WTC11 (cell line): ENCODE results near the gene FANCE. TPM values are rescaled to one million over a fixed set of nuclear protein-coding genes. Genes with fewer than 3 reads are reported as not detected.
A peak's percentile ranks its signal among the peaks of the same experiment; 100 is the strongest.

Source experiments
- ELF4 ChIP-seq: sonication (generic); formaldehyde crosslinking; IDR thresholded peaks from 2 replicates; pipeline ENCODE4 v1.8.1; 2022; ENCODE audit warnings: low read depth, mild to moderate bottlenecking, moderate library complexity, missing genetic modification reagents
- FOXK1 ChIP-seq: sonication (generic); formaldehyde crosslinking; IDR thresholded peaks from 2 replicates; pipeline ENCODE4 v1.8.0; 2022; ENCODE audit warnings: mild to moderate bottlenecking, moderate library complexity, missing genetic modification reagents
- HMGA2 ChIP-seq: fragments of 250-450 bp; sonication (Bioruptor Pico); IDR thresholded peaks from 2 replicates; pipeline ENCODE4 v1.4.0; 2021; ENCODE audit warnings: mild to moderate bottlenecking, moderate library complexity
- IRF2 ChIP-seq: sonication (generic); formaldehyde crosslinking; IDR thresholded peaks from 2 replicates; pipeline ENCODE4 v1.8.0; 2022; ENCODE audit warnings: low read depth, missing genetic modification reagents, borderline replicate concordance
- MYBL2 ChIP-seq: sonication (generic); formaldehyde crosslinking; IDR thresholded peaks from 2 replicates; pipeline ENCODE4 v1.8.1; 2023; ENCODE audit warnings: mild to moderate bottlenecking, moderate library complexity, missing genetic modification reagents
- NFATC4 ChIP-seq: fragments of 250-450 bp; sonication (Bioruptor Pico); IDR thresholded peaks from 2 replicates; pipeline ENCODE4 v1.9.0; 2021; ENCODE audit warnings: mild to moderate bottlenecking
- NFE2L1 ChIP-seq: sonication (generic); formaldehyde crosslinking; IDR thresholded peaks from 2 replicates; pipeline ENCODE4 v1.8.1; 2023; ENCODE audit warnings: missing genetic modification reagents
- SMAD4 ChIP-seq: sonication (generic); formaldehyde crosslinking; IDR thresholded peaks from 2 replicates; pipeline ENCODE4 v1.8.0; 2022; ENCODE audit warnings: mild to moderate bottlenecking, missing genetic modification reagents
- ZNF263 ChIP-seq: sonication (generic); formaldehyde crosslinking; IDR thresholded peaks from 2 replicates; pipeline ENCODE4 v1.8.1; 2022; ENCODE audit warnings: low read depth, mild to moderate bottlenecking, moderate library complexity, missing genetic modification reagents
- ZNF317 ChIP-seq: sonication (generic); formaldehyde crosslinking; IDR thresholded peaks from 2 replicates; pipeline ENCODE4 v1.8.1; 2023; ENCODE audit warnings: low read depth, mild to moderate bottlenecking, moderate library complexity, missing genetic modification reagents, borderline replicate concordance
- total RNA-seq: library from RNA; stranded (reverse); gene quantifications from 3 replicates; pipeline ENCODE4 v1.2.3, GENCODE V29; 2021
- TF ChIP-seq, protein P1 (sequence below): fragments of 250-450 bp; sonication (Bioruptor Pico); IDR thresholded peaks from 2 replicates; pipeline ENCODE4 v1.9.0; 2021; ENCODE audit warnings: mild to moderate bottlenecking, borderline replicate concordance
- TF ChIP-seq, protein P2 (sequence below): sonication (generic); formaldehyde crosslinking; IDR thresholded peaks from 2 replicates; pipeline ENCODE4 v1.8.0; 2023; ENCODE audit warnings: mild to moderate bottlenecking, missing genetic modification reagents
- TF ChIP-seq, protein P3 (sequence below): sonication (generic); formaldehyde crosslinking; IDR thresholded peaks from 2 replicates; pipeline ENCODE4 v1.8.0; 2022; ENCODE audit warnings: mild to moderate bottlenecking, missing genetic modification reagents
- TF ChIP-seq, protein P4 (sequence below): sonication (generic); formaldehyde crosslinking; IDR thresholded peaks from 2 replicates; pipeline ENCODE4 v1.8.1; 2022; ENCODE audit warnings: low read depth, mild to moderate bottlenecking, moderate library complexity, missing genetic modification reagents, borderline replicate concordance
- TF ChIP-seq, protein P5 (sequence below): sonication (generic); formaldehyde crosslinking; IDR thresholded peaks from 2 replicates; pipeline ENCODE4 v1.8.1; 2023; ENCODE audit warnings: mild to moderate bottlenecking, missing genetic modification reagents, moderate library complexity
- TF ChIP-seq, protein P6 (sequence below): sonication (generic); formaldehyde crosslinking; IDR thresholded peaks from 2 replicates; pipeline ENCODE4 v1.8.0; 2023; ENCODE audit warnings: missing genetic modification reagents, mild to moderate bottlenecking, borderline replicate concordance
- TF ChIP-seq, protein P7 (sequence below): sonication (generic); formaldehyde crosslinking; IDR thresholded peaks from 2 replicates; pipeline ENCODE4 v1.8.1; 2023; ENCODE audit warnings: mild to moderate bottlenecking, missing genetic modification reagents
- TF ChIP-seq, protein P8 (sequence below): sonication (generic); formaldehyde crosslinking; IDR thresholded peaks from 2 replicates; pipeline ENCODE4 v1.8.0; 2022; ENCODE audit warnings: mild to moderate bottlenecking, missing genetic modification reagents

FANCE gene
- total RNA-seq, 1 experiment from 2014 or later: 22.3 TPM

DNA sequence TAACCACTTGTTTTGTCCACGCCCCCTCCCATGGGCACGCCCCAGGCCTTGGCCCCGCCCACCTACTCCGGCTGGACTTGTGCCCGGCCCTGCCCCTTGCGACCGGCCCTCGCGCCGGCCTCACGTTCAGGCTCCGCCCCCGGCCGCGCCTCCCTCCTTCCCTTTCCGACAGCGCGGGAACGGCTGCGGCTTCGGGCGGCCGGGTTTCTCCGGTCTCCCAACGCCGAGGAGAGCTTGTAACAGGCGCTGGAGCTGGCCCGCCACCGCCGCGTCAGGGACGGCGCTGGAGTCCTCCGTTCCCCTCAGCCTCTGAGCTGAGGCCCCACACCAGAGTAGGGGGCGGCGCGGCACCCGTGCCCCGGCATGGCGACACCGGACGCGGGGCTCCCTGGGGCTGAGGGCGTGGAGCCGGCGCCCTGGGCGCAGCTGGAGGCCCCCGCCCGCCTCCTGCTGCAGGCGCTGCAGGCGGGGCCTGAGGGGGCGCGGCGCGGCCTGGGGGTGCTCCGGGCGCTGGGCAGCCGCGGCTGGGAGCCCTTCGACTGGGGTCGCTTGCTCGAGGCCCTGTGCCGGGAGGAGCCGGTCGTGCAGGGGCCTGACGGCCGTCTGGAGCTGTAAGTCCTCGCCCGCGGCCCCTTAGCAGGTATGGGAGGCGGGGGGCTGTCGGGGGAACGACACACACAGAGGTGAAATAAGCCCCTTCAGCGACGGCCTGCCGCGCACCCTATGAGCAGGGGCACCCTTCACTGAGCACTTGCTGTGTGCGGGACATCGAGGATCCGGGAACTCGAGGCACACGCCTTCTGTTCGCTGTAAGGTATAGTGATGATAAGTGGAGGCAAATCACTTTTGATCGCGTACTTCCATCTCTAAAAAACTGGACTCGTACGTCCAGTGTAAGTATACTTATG lies at the start of gene FANCE (continued):
- TF ChIP-seq, protein P1, sequence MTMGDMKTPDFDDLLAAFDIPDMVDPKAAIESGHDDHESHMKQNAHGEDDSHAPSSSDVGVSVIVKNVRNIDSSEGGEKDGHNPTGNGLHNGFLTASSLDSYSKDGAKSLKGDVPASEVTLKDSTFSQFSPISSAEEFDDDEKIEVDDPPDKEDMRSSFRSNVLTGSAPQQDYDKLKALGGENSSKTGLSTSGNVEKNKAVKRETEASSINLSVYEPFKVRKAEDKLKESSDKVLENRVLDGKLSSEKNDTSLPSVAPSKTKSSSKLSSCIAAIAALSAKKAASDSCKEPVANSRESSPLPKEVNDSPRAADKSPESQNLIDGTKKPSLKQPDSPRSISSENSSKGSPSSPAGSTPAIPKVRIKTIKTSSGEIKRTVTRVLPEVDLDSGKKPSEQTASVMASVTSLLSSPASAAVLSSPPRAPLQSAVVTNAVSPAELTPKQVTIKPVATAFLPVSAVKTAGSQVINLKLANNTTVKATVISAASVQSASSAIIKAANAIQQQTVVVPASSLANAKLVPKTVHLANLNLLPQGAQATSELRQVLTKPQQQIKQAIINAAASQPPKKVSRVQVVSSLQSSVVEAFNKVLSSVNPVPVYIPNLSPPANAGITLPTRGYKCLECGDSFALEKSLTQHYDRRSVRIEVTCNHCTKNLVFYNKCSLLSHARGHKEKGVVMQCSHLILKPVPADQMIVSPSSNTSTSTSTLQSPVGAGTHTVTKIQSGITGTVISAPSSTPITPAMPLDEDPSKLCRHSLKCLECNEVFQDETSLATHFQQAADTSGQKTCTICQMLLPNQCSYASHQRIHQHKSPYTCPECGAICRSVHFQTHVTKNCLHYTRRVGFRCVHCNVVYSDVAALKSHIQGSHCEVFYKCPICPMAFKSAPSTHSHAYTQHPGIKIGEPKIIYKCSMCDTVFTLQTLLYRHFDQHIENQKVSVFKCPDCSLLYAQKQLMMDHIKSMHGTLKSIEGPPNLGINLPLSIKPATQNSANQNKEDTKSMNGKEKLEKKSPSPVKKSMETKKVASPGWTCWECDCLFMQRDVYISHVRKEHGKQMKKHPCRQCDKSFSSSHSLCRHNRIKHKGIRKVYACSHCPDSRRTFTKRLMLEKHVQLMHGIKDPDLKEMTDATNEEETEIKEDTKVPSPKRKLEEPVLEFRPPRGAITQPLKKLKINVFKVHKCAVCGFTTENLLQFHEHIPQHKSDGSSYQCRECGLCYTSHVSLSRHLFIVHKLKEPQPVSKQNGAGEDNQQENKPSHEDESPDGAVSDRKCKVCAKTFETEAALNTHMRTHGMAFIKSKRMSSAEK (CRISPR knock-in tag): no peak
- TF ChIP-seq ELF4 (CRISPR knock-in tag): no peak
- TF ChIP-seq IRF2: no peak
- TF ChIP-seq, protein P2, sequence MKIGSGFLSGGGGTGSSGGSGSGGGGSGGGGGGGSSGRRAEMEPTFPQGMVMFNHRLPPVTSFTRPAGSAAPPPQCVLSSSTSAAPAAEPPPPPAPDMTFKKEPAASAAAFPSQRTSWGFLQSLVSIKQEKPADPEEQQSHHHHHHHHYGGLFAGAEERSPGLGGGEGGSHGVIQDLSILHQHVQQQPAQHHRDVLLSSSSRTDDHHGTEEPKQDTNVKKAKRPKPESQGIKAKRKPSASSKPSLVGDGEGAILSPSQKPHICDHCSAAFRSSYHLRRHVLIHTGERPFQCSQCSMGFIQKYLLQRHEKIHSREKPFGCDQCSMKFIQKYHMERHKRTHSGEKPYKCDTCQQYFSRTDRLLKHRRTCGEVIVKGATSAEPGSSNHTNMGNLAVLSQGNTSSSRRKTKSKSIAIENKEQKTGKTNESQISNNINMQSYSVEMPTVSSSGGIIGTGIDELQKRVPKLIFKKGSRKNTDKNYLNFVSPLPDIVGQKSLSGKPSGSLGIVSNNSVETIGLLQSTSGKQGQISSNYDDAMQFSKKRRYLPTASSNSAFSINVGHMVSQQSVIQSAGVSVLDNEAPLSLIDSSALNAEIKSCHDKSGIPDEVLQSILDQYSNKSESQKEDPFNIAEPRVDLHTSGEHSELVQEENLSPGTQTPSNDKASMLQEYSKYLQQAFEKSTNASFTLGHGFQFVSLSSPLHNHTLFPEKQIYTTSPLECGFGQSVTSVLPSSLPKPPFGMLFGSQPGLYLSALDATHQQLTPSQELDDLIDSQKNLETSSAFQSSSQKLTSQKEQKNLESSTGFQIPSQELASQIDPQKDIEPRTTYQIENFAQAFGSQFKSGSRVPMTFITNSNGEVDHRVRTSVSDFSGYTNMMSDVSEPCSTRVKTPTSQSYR (CRISPR knock-in tag): no peak
- TF ChIP-seq, protein P3, sequence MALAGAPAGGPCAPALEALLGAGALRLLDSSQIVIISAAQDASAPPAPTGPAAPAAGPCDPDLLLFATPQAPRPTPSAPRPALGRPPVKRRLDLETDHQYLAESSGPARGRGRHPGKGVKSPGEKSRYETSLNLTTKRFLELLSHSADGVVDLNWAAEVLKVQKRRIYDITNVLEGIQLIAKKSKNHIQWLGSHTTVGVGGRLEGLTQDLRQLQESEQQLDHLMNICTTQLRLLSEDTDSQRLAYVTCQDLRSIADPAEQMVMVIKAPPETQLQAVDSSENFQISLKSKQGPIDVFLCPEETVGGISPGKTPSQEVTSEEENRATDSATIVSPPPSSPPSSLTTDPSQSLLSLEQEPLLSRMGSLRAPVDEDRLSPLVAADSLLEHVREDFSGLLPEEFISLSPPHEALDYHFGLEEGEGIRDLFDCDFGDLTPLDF: no peak
- TF ChIP-seq NFE2L1: peak; percentile 41; the same call in 1 of the 2 replicates
- TF ChIP-seq, protein P4, sequence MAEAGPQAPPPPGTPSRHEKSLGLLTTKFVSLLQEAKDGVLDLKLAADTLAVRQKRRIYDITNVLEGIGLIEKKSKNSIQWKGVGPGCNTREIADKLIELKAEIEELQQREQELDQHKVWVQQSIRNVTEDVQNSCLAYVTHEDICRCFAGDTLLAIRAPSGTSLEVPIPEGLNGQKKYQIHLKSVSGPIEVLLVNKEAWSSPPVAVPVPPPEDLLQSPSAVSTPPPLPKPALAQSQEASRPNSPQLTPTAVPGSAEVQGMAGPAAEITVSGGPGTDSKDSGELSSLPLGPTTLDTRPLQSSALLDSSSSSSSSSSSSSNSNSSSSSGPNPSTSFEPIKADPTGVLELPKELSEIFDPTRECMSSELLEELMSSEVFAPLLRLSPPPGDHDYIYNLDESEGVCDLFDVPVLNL (CRISPR knock-in tag): peak; percentile 71; the same call in 1 of the 2 replicates
- no peak for TF ChIP-seq SMAD4
- TF ChIP-seq, protein P5, sequence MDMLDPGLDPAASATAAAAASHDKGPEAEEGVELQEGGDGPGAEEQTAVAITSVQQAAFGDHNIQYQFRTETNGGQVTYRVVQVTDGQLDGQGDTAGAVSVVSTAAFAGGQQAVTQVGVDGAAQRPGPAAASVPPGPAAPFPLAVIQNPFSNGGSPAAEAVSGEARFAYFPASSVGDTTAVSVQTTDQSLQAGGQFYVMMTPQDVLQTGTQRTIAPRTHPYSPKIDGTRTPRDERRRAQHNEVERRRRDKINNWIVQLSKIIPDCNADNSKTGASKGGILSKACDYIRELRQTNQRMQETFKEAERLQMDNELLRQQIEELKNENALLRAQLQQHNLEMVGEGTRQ: no peak
- TF ChIP-seq FOXK1 (CRISPR knock-in tag): no peak
- no peak for TF ChIP-seq HMGA2 (CRISPR knock-in tag)
- TF ChIP-seq, protein P6, sequence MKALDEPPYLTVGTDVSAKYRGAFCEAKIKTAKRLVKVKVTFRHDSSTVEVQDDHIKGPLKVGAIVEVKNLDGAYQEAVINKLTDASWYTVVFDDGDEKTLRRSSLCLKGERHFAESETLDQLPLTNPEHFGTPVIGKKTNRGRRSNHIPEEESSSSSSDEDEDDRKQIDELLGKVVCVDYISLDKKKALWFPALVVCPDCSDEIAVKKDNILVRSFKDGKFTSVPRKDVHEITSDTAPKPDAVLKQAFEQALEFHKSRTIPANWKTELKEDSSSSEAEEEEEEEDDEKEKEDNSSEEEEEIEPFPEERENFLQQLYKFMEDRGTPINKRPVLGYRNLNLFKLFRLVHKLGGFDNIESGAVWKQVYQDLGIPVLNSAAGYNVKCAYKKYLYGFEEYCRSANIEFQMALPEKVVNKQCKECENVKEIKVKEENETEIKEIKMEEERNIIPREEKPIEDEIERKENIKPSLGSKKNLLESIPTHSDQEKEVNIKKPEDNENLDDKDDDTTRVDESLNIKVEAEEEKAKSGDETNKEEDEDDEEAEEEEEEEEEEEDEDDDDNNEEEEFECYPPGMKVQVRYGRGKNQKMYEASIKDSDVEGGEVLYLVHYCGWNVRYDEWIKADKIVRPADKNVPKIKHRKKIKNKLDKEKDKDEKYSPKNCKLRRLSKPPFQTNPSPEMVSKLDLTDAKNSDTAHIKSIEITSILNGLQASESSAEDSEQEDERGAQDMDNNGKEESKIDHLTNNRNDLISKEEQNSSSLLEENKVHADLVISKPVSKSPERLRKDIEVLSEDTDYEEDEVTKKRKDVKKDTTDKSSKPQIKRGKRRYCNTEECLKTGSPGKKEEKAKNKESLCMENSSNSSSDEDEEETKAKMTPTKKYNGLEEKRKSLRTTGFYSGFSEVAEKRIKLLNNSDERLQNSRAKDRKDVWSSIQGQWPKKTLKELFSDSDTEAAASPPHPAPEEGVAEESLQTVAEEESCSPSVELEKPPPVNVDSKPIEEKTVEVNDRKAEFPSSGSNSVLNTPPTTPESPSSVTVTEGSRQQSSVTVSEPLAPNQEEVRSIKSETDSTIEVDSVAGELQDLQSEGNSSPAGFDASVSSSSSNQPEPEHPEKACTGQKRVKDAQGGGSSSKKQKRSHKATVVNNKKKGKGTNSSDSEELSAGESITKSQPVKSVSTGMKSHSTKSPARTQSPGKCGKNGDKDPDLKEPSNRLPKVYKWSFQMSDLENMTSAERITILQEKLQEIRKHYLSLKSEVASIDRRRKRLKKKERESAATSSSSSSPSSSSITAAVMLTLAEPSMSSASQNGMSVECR (CRISPR knock-in tag): peak; percentile 77; the same call in 1 of the 2 replicates
- no peak for TF ChIP-seq NFATC4 (CRISPR knock-in tag)
- no peak for TF ChIP-seq MYBL2 (CRISPR knock-in tag)
- TF ChIP-seq ZNF263 (CRISPR knock-in tag): no peak
- no peak for TF ChIP-seq ZNF317 (CRISPR knock-in tag)
- TF ChIP-seq, protein P7, sequence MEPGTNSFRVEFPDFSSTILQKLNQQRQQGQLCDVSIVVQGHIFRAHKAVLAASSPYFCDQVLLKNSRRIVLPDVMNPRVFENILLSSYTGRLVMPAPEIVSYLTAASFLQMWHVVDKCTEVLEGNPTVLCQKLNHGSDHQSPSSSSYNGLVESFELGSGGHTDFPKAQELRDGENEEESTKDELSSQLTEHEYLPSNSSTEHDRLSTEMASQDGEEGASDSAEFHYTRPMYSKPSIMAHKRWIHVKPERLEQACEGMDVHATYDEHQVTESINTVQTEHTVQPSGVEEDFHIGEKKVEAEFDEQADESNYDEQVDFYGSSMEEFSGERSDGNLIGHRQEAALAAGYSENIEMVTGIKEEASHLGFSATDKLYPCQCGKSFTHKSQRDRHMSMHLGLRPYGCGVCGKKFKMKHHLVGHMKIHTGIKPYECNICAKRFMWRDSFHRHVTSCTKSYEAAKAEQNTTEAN (CRISPR knock-in tag): no peak
- TF ChIP-seq, protein P8, sequence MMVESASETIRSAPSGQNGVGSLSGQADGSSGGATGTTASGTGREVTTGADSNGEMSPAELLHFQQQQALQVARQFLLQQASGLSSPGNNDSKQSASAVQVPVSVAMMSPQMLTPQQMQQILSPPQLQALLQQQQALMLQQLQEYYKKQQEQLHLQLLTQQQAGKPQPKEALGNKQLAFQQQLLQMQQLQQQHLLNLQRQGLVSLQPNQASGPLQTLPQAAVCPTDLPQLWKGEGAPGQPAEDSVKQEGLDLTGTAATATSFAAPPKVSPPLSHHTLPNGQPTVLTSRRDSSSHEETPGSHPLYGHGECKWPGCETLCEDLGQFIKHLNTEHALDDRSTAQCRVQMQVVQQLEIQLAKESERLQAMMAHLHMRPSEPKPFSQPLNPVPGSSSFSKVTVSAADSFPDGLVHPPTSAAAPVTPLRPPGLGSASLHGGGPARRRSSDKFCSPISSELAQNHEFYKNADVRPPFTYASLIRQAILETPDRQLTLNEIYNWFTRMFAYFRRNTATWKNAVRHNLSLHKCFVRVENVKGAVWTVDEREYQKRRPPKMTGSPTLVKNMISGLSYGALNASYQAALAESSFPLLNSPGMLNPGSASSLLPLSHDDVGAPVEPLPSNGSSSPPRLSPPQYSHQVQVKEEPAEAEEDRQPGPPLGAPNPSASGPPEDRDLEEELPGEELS (CRISPR knock-in tag): peak; percentile 49; the same call in 1 of the 2 replicates
